HG03442 (cell line): ENCODE measurements around the gene RGSL1.

Experiments
- ATAC-seq: cut with Tn5 transposase; IDR thresholded peaks from one replicate; pipeline ENCODE4 v1.9.1; 2021; ENCODE audit warnings: mild to moderate bottlenecking, moderate library complexity; ENCODE audit not compliant: unreplicated experiment

The RGSL1 gene

DNA sequence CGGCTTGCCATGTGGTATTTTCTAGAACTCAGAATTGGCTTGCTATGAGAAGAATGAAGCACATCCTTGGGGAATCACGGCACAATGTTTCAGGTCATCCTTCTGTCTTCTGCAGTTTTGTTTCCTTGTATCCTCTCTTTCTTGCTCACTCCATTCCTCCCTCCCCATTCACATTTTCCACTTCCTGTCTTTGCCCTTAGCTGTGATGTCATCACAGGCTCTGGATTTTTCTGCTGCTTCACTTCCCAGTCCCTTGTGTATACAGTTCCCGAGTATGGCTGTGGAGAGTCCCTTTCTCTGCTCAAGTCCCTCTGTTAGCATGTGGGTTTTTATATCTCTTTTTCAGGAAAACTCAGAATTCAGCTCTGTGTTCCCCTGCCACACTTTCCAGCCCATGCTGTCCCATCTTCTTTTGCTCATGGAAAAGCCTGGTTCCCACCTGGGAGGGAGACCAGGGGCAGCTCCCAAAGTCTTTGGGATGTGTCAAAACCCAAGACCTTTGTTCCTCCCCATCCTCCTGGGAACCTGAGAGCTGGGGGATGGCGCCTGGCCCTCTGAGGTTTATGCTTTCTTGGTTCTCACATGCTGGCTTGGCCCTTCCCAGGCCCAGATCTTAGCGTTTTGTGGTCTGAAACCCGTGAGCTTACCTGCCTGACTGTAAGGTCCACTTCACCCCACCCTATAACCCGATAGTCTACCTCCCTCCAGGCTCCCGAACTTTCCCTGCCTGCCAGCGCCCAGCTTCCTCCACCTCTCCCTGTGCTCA is 159.1 kb downstream of the RGSL1 start:
- no peak for ATAC-seq
